HCT116 (cell line): ENCODE results near the gene CCNL2.

Source experiments
- ATF3 ChIP-seq: IDR thresholded peaks from 2 replicates; pipeline ENCODE4 v1.6.1; 2012
- EZH2 ChIP-seq: fragments of 200-600 bp; sonication (generic); IDR thresholded peaks from 2 replicates; pipeline ENCODE4 v1.6.1; 2017; ENCODE audit warnings: antibody characterized with exemption, mixed run types
- FOSL1 ChIP-seq: IDR thresholded peaks from 2 replicates; pipeline ENCODE4 v1.6.1; 2012; ENCODE audit warnings: low read depth
- JUND ChIP-seq: IDR thresholded peaks from 2 replicates; pipeline ENCODE4 v1.6.1; 2012
- POLR2A ChIP-seq: IDR thresholded peaks from 2 replicates; pipeline ENCODE4 v1.7.0; 2011; ENCODE audit warnings: borderline replicate concordance; ENCODE audit not compliant: insufficient read depth, insufficient read length; ENCODE audit errors: extremely low read depth
- SP1 ChIP-seq: IDR thresholded peaks from 2 replicates; pipeline ENCODE4 v1.6.1; 2012; ENCODE audit warnings: low read depth
- TCF7L2 ChIP-seq: IDR thresholded peaks from 2 replicates; pipeline ENCODE4 v1.7.0; 2011; ENCODE audit warnings: borderline replicate concordance, inconsistent platforms; ENCODE audit not compliant: insufficient read depth, insufficient read length; ENCODE audit errors: extremely low read depth
- ZNF274 ChIP-seq: fragments of 200-500 bp; sonication (Bioruptor generic); IDR thresholded peaks from 2 replicates; pipeline ENCODE4 v1.6.1; 2014; ENCODE audit warnings: mild to moderate bottlenecking, low read depth, low read length, inconsistent platforms
- TF ChIP-seq, protein P1 (sequence below), 3 experiments: fragments of 200-600 bp in 1 of 3; sonication (generic) in 1 of 3; IDR thresholded peaks in 2 of 3; conservative IDR thresholded peaks in 1 of 3; 2 replicates each; pipeline ENCODE4 v1.5.1; 2012 to 2017; ENCODE audit warnings: low read depth in 2 of 3, low read length in 2 of 3, antibody characterized with exemption in 1 of 3, borderline replicate concordance in 1 of 3, control low read depth in 1 of 3, mild to moderate bottlenecking in 1 of 3, mixed read lengths in 1 of 3, mixed run types in 1 of 3, moderate library complexity in 1 of 3; ENCODE audit not compliant: insufficient read depth in 1 of 3
- TF ChIP-seq, protein P2 (sequence below): IDR thresholded peaks from 2 replicates; pipeline ENCODE4 v1.6.1; 2012; ENCODE audit warnings: low read depth

DNA sequence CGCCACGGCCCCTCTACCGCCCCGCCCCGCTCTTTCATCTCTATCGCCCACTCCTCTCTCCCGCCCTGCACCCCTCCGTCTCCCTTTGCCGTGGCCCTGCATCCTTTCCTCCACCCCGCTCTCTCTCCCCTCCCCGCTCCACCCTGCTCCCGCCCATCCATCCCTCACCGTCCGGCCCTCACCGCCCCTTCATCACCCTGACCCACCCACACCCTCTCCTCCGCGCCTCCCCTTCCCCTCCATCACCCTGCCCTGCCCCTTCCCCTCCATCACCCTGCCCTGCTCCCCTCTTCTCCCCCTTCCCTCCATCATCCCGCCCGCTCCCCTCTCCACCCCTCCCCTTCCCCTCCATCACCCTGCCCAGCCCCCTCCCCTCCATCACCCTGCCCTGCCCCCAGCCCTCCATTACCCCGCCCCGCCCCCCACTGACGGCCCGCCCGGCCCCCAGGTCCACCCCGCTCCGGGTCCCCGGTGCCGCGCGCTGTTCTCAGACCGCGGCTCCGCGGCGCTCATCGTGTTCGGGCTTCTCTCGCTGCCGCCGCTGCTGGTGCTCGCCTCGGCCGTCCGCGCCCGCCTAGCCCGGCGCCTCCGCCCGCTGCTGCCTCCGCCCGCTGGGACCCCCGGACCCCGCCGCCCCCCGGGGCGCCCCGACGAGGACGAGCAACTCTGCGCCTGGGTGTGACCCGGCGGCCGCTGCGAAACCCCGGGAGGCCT lies 28.1 kb upstream of the CCNL2 start:
- TF ChIP-seq, protein P1, sequence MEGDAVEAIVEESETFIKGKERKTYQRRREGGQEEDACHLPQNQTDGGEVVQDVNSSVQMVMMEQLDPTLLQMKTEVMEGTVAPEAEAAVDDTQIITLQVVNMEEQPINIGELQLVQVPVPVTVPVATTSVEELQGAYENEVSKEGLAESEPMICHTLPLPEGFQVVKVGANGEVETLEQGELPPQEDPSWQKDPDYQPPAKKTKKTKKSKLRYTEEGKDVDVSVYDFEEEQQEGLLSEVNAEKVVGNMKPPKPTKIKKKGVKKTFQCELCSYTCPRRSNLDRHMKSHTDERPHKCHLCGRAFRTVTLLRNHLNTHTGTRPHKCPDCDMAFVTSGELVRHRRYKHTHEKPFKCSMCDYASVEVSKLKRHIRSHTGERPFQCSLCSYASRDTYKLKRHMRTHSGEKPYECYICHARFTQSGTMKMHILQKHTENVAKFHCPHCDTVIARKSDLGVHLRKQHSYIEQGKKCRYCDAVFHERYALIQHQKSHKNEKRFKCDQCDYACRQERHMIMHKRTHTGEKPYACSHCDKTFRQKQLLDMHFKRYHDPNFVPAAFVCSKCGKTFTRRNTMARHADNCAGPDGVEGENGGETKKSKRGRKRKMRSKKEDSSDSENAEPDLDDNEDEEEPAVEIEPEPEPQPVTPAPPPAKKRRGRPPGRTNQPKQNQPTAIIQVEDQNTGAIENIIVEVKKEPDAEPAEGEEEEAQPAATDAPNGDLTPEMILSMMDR (IDR thresholded peaks at IDR 0.05 in 2 of 3, conservative IDR thresholded peaks at IDR 0.05 in 1 of 3; ENCODE audit: borderline replicate concordance in 1 of 3, insufficient read depth in 1 of 3, low read depth in 2 of 3, low read length in 2 of 3): no peak
- TF ChIP-seq EZH2 (no peak), JUND (no peak), ATF3 (no peak), POLR2A (no peak), SP1 (no peak), FOSL1 (no peak), TCF7L2 (no peak), ZNF274 (no peak)
- TF ChIP-seq, protein P2, sequence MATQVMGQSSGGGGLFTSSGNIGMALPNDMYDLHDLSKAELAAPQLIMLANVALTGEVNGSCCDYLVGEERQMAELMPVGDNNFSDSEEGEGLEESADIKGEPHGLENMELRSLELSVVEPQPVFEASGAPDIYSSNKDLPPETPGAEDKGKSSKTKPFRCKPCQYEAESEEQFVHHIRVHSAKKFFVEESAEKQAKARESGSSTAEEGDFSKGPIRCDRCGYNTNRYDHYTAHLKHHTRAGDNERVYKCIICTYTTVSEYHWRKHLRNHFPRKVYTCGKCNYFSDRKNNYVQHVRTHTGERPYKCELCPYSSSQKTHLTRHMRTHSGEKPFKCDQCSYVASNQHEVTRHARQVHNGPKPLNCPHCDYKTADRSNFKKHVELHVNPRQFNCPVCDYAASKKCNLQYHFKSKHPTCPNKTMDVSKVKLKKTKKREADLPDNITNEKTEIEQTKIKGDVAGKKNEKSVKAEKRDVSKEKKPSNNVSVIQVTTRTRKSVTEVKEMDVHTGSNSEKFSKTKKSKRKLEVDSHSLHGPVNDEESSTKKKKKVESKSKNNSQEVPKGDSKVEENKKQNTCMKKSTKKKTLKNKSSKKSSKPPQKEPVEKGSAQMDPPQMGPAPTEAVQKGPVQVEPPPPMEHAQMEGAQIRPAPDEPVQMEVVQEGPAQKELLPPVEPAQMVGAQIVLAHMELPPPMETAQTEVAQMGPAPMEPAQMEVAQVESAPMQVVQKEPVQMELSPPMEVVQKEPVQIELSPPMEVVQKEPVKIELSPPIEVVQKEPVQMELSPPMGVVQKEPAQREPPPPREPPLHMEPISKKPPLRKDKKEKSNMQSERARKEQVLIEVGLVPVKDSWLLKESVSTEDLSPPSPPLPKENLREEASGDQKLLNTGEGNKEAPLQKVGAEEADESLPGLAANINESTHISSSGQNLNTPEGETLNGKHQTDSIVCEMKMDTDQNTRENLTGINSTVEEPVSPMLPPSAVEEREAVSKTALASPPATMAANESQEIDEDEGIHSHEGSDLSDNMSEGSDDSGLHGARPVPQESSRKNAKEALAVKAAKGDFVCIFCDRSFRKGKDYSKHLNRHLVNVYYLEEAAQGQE: no peak
